Measurements from ENCODE around the gene PPM1L.
"Not testable (repeated sequence)": the region's sequence is repeated elsewhere in the genome, so short reads cannot be mapped to it uniquely, and the experiment has no call there.

The PPM1L gene

DNA sequence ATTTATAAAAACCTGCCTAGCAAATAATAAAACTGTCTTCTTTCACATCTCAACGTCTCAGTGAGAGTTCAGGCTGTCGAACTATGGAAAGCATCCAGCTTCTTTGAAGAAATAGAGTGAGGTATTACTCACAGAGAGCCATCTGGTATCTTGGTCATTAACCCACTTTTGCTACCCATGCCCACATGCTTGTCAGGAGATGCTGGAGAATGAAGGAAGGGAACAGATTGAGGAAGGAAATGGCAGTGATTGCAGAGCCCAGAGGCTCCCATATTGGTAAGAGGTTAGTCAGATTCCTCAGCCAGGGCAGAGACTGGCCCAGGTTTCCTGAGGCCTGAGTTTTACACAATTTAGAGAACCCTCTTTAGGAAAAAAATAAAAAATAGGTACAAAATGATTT is 230.0 kb downstream of the PPM1L start:
- no peak for DNase-seq (ENCODE audit: low read depth in 2 of 2)

DNA sequence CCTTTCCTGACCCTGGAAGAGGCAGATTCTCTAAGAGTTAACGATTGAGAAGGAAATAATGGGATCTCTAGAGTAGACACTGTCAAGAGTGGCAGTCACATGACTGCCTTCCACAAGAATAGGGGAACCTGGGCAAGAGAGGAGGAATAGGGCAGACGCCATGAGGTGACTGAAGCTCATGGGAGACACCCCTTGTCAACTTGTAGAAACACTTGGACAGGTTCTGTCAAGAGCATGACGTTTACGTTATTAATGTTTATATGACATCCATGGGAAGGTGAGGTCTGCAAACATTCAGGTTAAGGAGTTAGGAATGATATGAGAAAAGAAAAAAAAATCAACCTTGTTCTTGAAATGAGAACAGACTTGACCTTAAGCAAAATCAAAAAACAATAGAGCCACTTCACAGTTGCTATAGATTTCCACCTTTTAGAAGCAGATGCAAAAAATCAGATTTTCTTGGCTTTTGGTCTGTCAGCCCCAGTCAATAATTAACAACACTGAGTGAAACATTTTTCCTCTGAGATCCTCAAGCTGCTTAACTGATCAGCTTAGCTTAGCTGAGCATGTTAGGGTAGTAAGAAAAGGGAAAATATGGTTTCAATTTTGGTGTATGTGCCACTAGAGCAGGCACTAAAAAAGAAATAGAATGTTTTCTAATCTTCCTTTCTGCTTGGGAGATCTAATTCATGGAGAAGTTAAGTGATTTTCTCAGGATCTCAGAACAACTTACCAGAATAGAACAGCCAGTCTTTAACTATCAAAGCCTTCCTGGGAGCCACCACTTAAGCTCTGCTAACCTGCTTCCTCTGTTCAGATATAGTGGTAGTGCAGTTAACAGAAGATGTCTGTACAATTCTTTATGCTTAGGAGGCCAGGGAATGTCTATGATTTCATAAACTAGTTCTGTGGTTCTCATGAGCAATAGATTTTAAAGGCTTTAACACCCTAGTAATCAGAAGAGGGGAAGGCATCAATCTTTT is 232.2 kb downstream of the PPM1L start:
- no peak for DNase-seq (ENCODE audit: low read depth in 2 of 2)

DNA sequence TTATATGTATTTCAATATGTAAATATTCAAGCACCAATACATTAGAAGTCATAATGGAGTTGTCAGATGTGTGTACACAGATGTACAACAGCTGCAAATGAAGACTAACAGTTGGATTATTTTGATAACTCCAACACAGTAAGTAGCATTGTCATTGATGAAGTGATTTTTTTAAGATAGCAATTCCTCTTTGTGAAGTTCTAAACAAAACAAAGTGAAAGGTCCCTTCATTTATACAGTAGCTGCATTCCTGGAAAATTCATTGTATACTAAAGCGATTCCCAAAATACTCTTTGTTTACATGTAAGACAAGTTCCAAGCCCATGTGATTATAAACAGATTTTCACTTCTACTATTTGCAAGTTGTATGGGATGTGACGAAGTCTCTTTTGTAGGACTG is 234.4 kb downstream of the PPM1L start:
- DNase-seq (ENCODE audit: low read depth in 2 of 2), result no peak

DNA sequence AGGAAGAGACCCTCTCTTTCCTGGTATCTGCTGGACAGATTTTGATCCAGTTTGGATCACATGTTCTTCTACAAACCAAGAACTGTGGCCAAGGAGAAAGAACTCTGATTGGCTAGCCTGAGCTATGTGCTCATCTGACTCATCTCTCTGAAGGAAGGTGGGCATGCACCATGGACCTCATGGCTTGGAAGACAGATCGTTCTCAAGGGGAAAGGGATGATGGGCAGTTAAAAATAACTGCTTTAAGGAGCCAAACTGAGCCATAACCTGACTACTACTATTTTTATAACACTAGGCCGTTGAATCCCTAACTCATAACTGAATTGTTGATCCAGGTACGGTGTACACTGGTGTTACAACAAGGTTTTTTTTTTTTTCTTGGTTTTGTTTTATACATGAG is 236.7 kb downstream of the PPM1L start:
- no peak for DNase-seq (ENCODE audit: low read depth in 2 of 2)

DNA sequence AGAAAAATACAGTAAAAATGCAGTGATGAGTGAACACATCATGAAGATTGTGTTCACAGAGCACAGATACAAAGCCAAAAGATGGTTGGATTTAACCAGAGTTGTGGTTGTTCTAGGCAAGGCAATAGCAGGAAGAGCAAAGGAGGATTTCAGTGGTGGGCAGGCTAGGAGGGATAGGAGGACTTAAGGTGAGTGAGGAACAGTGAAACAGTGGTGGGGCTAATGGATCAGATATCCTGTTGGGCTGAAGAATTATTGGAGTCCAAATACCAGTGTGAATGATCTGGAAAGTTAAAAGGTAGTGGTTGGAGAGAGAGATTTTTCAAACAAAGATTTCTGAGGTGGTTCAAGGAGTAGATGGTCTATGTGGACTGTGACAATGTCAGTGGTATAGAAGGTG is 240.8 kb downstream of the PPM1L start:
- no peak for DNase-seq (ENCODE audit: low read depth in 2 of 2)

DNA sequence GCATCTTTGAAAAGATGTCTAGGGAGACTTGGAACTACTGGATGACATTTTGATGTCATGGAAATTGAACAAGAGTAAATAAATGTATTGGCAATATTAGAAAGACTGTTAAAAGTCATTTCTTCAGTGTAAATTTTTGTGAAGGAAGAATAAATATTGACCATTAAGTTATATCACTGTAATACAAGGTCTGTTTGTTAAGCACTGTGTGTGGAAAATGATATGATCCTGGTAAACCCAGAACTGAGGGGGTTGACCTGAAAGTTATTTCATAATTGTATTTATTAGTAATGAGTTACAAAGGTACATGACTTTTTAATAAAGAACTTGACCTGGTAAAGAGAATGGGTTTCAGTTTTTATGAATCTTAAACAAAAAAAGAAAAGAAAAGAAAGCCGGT is 242.6 kb downstream of the PPM1L start:
- no peak for DNase-seq (ENCODE audit: low read depth in 2 of 2)

DNA sequence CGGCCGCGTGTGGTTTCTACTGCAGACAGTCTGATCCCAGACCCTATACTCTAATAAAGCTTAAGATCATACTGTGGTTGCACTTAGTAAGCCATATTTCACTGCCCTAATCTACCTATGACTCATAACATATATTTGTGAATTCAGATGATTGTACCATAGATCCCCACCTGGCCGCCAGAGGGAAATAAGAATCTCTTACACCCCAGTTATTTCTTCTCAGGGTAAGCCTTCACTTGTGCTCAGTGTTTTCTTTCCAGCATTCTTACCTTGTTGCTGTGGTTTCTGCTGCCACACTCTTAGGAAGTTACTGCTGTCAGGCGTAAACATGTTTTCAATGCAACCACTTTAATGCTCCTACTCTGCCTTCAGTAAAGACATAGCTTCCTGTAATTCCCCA is 243.2 kb downstream of the PPM1L start:
- DNase-seq (ENCODE audit: low read depth in 2 of 2), result no peak

DNA sequence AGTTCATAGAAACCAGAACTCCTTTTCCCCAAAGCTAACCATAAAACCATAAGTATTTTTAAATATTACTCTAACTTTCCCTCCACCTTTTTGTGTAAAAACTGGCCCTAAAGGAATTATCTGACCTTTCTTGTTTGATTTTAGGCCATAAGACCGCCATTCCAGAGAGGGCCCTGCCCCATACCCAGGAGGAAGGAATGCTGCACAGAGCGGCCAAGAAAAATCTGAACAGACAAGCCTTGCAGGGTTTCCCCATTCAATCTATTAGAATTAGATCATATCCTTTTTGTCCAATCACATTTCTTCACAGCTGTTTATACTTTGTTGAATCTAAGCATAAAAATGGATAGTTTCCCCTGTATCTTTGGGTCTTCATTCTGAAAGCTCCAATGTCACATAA is 252.1 kb downstream of the PPM1L start:
- DNase-seq (ENCODE audit: low read depth in 2 of 2), result no peak

DNA sequence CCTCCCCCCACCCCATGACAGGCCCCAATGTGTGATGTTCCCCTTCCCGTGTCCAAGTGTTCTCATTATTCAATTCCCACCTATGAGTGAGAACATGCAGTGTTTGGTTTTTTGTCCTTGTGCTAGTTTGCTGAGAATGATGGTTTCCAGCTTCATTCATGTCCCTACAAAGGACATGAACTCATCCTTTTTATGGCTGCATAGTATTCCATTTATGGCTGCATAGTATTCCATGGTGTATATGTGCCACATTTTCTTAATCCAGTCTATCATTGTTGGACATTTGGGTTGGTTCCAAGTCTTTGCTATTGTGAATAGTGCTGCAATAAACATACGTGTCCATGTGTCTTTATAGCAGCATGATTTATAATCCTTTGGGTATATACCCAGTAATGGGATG is 254.1 kb downstream of the PPM1L start:
- not testable (repeated sequence) for DNase-seq (ENCODE audit: low read depth in 2 of 2)

DNA sequence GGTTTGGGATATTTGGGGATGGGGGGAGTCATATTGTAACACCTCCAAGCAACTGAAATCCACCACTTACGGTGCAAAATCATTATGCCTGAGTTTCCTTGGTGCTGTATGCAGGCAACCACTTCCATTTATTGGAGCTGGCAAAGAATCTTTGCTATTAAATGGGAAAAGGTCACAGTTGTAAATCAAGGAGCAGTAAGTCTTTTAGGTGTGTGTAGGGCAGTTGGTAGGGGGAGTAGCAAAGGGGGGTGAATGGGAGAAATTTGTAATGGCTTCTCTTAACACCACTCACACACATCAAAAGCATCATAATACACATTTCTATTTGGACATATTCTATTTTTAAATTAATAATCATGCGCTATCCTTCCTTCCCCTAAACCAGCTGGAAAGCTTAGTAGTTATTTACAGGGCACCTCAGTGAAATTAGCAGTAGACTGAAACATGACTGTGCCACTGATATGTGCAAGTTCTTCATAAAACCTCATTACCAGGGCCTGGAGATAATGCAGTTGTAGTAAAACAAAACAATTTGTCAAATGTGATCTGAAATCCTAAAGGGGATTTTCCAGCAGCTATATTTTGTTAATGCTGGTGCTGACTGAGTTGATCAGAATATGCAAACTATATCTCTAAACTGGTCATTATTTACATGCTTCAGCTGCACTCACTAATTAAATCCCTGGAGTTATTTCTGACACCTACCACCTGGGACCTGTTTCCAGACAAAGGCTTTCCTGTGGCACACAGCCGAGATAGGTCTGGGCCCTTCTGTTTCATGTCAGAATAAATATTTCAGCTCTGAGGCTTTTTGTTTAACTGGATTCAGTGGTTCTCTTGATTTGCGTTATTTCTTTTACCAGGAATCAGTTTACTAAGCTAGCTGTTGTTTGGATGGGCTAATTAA is 259.1 kb downstream of the PPM1L start:
- no peak for DNase-seq (ENCODE audit: low read depth in 2 of 2)

DNA sequence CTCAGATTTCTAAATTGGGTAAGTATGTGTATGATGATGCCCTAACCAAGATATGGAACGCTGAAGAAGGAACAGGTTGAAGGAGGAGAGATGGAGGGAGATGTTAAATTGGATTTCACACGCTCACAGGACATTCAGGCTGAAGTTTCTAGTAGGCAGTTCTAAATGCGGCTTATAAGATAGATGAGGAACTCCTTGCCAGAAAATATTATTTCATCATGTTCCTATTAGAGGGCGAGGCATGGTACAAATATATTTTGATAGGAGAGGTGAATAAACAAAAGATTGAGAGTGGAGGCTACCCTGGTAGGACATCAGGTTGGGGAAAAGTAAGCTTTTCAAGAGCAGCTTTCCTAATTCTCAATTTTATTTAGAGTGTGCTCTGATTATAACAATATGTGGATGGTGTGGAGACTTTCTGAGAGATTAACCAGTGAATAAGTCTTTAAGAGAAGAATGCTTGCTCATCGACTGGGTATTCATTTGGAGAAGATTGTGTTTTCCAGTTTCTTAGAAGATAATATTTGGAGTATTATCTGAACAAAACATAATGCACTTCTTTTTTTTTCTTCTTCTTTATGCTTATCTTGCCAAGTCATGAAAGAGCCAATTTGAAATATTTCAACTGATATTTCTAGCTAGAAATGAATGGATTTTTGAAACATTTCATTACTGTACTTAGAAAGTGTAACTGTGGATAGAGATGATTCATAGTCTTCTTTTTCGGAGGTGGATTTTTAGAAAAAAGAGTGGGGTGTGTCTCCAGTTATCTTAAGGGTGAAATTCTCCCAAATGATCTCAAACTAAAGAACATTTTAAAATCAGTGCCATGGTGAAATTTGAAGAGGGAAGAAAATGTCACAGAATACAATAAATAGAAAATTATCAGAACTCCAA is 260.6 kb downstream of the PPM1L start:
- no peak for DNase-seq (ENCODE audit: low read depth in 2 of 2)

DNA sequence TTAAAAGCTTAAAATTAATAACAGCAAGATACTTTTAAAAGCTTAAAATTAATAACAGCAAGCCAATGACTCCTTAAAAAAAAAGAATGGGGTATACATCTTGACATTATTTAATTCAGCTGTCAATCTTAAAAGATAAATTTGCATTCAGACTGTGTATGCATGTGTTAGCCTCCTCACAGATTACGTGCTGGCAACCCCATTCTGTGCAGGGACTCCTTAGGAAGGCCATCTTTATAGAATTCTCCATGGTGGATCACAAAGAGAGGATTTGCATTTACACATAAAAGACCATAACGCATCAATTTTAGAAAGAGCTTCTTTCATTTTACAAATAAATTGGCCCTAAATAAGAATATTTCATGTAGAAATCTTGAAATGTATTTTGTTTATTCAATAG is 261.9 kb downstream of the PPM1L start:
- DNase-seq (ENCODE audit: low read depth in 2 of 2), result no peak

DNA sequence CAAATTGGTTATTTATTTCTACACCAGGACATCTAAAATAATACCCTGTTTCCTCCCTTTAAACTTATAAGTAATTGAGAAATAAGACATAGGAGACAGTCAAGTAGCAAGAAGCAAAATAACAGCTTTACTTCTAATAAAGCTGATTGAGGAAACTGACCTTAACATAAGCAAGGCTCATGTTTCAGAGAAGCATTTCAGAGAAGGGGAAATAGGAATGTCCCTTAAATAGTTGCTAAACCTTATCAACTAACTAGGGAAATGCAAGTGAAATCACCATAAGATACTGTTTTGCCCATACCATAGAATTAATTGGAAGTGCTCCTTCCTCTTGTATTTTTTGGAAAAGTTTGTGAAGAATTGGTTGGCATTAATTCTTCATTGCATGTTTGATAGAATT is 264.2 kb downstream of the PPM1L start:
- DNase-seq (ENCODE audit: low read depth in 2 of 2), result no peak

DNA sequence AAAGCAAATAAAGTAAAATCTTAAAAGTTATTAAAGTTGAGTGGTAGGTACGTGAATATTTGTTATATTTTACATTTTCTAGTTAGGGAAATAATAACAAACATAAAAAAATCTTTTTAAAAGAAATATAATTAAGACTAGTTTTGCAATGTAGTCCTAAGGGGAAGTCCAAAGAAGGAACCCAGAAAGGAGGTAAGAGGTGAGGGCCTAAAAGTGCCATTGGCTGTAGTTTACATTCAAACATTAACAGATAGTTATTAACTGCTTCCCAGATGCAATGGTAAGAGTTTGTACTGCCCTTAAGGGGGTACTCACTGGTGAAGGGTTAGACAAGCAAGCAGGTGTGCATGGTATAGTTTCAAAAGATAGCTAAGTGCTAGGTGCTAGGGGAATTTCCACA is 269.9 kb downstream of the PPM1L start:
- DNase-seq (ENCODE audit: low read depth in 2 of 2), result no peak

DNA sequence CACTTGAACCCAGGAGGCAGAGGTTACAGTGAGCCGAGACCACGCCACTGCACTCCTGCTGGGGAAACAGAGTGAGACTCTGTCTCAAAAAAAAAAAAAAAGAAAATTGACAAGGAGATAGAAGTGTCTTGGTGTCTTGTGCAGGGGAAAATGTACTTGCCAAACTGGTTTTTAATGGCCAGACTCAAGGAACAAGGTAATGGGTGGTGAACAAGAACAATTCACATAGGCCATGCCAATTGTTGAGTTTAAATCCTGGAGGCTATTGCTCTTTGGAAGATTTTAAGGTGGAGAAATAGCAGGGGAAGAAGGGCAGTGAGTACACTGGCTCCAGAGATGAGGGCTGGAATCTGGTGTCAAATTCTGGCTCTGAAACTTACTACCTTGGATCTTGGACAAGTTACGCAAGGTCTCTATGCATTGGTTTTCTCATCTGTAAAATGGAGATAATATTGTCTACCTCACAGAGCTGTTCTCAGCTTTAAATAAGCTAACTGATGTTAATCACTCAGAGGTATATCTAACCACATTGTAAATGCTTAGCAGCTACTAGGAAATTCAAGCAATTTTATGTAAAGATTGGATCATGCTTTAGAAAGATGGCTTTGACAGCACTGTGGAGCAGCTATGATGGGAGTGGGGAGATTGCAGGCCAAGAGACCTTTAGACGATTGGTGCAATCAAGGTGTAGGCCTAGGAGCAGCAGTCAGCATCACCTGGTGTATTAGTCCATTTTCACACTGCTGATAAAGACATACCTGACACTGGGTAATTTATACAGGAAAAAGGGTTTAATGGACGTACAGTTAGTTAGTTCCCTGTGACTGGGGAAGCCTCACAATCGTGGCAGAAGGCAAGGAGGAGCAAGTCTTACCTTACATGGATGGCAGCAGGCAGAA is 270.8 kb downstream of the PPM1L start:
- no peak for DNase-seq (ENCODE audit: low read depth in 2 of 2)

DNA sequence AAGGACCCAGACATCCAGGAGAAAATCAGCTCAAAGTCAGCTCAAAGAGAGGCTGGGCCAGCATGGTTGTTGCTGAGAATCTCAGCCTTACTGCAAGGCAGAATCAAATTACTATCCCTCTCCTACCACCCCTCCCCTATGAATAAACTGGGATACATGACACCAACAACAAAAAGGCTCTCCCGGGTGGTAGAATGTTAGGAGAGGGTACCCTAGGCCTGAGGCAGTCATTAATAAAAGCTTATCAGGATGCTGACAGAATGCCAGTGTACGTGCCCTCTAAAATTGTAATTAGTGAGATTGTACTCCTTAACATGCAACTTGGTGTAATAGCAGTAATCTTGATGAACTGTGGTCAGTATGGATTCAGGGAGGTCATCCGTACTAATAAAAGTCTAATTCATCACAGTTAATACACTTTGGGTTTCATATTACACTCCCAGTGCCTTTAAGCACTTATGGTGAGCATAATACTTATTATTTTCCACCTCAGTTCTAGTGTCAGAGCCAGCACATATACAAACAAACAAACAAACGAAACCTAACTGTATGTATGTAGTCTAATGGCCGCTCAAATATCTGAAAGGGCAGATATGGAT is 272.6 kb downstream of the PPM1L start:
- no peak for DNase-seq (ENCODE audit: low read depth in 2 of 2)

DNA sequence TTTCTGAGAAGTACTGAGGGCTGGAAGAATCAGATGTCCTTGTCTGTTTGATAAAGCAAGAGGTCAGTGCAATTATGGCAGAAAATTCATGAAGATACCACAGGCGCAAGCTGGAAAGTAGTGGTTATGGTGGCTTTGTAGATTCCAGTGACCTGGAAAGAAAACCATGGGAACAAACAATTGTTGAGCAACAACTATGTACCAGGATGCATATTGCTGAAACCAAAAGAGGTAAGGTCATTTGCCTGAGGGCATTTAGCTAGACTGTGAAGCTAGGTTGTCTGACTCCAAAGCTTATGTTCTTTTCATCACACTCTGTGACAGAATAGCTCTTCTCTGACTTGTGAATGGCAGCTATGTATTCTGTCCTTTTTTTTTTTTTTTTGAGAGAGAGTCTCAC is 275.1 kb downstream of the PPM1L start:
- DNase-seq (ENCODE audit: low read depth in 2 of 2), result no peak

DNA sequence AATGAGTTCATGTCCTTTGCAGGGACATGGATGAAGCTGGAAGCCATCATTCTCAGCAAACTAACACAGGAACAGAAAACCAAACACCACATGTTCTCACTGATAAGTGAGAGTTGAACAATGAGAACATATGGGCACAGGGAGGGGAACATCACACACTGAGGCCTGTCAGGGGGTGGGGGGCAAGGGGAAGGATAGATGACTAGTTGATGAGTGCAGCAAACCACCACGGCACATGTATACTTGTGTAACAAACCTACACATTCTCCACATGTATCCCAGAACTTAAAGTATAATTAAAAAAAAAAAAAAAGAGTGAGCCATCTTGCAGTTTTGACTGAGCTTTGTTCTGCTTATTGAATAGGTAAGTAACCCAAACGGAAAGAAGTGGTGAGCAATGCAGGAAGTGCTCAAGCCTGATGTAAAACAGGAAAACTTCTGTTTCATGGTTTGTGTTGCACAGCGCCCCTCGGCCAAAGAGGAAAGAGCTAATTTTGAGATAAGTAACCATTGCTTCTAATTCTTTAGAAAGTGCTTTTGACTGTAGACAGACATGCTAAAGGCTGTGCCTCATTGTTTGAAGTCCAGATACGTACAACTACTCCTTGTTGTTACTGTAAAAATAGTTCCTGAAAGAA is 279.0 kb downstream of the PPM1L start:
- peak in 1 of 2 donors; percentile 2 for DNase-seq (ENCODE audit: low read depth in 2 of 2)

DNA sequence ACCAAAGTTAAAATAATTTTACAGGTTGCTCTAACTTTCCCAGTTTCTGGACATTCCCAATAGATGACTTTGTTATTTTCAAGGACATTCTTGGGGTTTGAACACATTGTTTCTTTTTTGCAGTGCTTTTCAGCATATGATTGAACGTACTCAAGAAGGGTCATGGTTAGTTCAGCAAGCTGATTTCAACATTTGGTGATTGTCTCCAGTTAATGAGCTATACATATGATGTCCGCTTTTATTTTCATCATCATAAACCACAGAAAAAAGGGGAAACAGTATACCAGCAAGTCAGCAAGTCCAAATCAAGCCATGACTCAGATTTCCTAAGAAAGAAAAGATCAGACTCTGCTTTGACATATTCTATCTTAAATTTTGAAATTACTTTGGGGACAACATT is 279.7 kb downstream of the PPM1L start:
- DNase-seq (ENCODE audit: low read depth in 2 of 2), result no peak

DNA sequence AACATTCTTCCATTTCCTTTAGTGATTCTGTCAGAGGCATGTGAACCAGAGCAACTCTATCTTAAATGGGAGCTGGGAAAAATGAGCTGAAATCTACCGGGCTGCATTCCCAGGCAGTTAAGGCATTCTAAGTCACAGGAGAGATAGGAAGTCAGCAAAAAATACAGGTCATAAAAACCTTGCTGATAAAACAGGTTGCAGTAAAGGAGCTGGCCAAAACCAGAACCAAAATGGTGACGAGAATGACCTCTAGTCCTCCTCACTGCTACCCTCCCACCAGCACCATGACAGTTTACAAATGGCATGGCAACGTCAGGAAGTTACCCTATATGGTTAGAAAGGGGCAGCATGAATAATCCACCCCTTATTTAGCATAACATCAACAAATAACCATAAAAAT is 282.7 kb downstream of the PPM1L start:
- no peak for DNase-seq (ENCODE audit: low read depth in 2 of 2)
